ENCODE measurements around the gene UBP1. TPM values are rescaled to one million over a fixed set of nuclear protein-coding genes. Genes with fewer than 3 reads are reported as not detected.

The UBP1 gene
- total and polyA plus RNA-seq, 9 of the 15 experiments (the other 6 are each of a cell fraction or from before 2014, with no cell fraction given), result 13.6 to 143 (median 79.6) TPM

GRCh38 chr3:33392703-33393125 lies 47.5 kb downstream of the UBP1 start:
- 83% methylated on average over 4 of the region's 4 CpGs for WGBS (ENCODE audit: insufficient coverage, low coverage, missing lambda C conversion rate)
- ATAC-seq, result no peak
- ChIA-PET POLR2A (no interaction called here), CTCF (ENCODE audit: low intra/inter-chr PET ratio) (no interaction called here)
- no peaks in the 10 kb centered on the region for H3K4me1 ChIP-seq (replicated peaks in 1 of 2; ENCODE audit: control insufficient read depth in 2 of 2, insufficient read depth in 2 of 2, low read length in 2 of 2)
- H3K27me3 ChIP-seq (ENCODE audit: control insufficient read depth in 2 of 2, insufficient read depth in 2 of 2, low read length in 2 of 2), result no peaks in the 10 kb centered on the region
- H3K9ac ChIP-seq (ENCODE audit: insufficient read depth in 1 of 2, low read depth in 2 of 2, low read length in 2 of 2), result no peak overlapping the region
- H3K36me3 ChIP-seq (ENCODE audit: control insufficient read depth, insufficient read depth, low read length), result peaks cover 94% of the 10 kb centered on the region
- in situ Hi-C loops (cut with MboI) (no loop called here), intact Hi-C loops (cut with micrococcal nuclease) (no loop called here)
- no peak for FAIRE-seq
- no TSS peak for BruUV-seq (replicated peaks)
- DNase-seq (ENCODE audit: extremely low read depth in 1 of 4, low spot score in 3 of 4), result peak in 1 of 4 experiments; percentile 35
- no peaks in the 10 kb centered on the region for H3K79me2 ChIP-seq (ENCODE audit: control insufficient read depth, insufficient read depth, low read length)
- H3K4me2 ChIP-seq (ENCODE audit: insufficient read depth, low read length), result no peak overlapping the region
- H3K9me1 ChIP-seq (ENCODE audit: control insufficient read depth, insufficient read depth, low read length), result no peaks in the 10 kb centered on the region
- no peaks in the 10 kb centered on the region for H4K20me1 ChIP-seq (replicated peaks; ENCODE audit: control insufficient read depth, insufficient read depth, low read length)
- TF ChIP-seq DDX20 (tag; IDR thresholded peaks at IDR 0.05; ENCODE audit: low read depth) (no peak), KHSRP (IDR thresholded peaks at IDR 0.05) (no peak), KLF6 (CRISPR knock-in tag; IDR thresholded peaks at IDR 0.05; ENCODE audit: borderline replicate concordance) (no peak), KDM5B (IDR thresholded peaks at IDR 0.05; ENCODE audit: insufficient replicate concordance, low read depth, low read length) (no peak), TFAP4 (CRISPR knock-in tag; IDR thresholded peaks at IDR 0.05; ENCODE audit: borderline replicate concordance) (no peak), TAF1 (IDR thresholded peaks at IDR 0.05; ENCODE audit: control insufficient read depth, extremely low read depth, insufficient read depth, low read length, severe bottlenecking) (no peak), POLR2AphosphoS2 (IDR thresholded peaks at IDR 0.05; ENCODE audit: low read length) (no peak), E2F3 (CRISPR knock-in tag; IDR thresholded peaks at IDR 0.05) (no peak), ZNF217 (CRISPR knock-in tag; IDR thresholded peaks at IDR 0.05) (no peak)
- H3K4me3 ChIP-seq, result no peak overlapping the region
- H3K27ac ChIP-seq (ENCODE audit: extremely low read depth, low read depth, low read length), result no peak overlapping the region
- H2AFZ ChIP-seq (ENCODE audit: low read depth, low read length), result no peak overlapping the region
- H3K9me3 ChIP-seq (replicated peaks; ENCODE audit: control insufficient read depth, insufficient read depth, low read depth, low read length), result no peaks in the 10 kb centered on the region
